ENCODE results near the gene PEX12. TPM values are rescaled to one million over a fixed set of nuclear protein-coding genes. Genes with fewer than 3 reads are reported as not detected.

The PEX12 gene
- total RNA-seq, 4 donors from 2014 or later, result 2.5 to 7.9 (median 4.5) TPM

DNA sequence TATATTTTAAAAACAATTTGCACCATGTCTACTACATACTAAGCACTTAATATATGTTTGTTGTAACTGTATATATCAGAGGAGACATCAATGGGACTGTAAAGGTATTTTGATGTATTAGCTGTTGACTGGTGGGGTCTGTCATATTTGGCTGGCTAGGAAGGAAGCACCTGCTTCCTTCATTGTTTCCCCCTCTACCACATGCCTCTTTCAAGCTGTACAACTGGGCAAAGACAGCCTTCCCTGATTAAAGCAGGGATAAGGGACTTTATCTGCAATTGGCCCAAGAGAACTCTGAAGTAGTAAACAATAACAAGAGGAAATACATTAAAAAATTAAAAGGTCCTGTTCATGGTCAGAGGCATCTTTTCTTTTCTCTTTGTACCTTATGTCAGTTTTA, 35.4 kb downstream of the PEX12 start:
- DNase-seq, result no peak
- Histone ChIP-seq H3K4me1 (peaks cover 0 to 7% (median 3%) of the 10 kb centered on the region in 4 donors), H3K27me3 (no peaks in the 10 kb centered on the region)

DNA sequence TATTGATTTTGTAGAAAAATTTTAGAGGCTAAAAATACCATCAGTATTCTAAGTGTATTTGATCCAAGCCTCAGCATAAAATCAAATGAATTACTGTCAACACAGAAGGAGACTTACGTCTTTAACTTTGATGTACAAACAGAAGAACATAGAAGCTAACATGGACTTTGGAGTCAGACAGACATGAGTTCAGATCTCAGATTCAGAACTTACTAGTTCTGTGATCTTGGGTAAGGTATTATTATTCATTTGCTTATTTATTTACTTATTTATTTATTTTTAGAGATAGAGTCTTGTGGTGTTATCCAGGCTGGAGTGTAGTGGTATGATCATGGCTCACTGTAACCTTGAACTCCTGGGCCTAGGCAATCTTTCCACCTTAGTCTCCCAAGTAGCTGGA, 36.9 kb downstream of the PEX12 start:
- H3K4me1 ChIP-seq, result peaks cover 0 to 7% (median 3%) of the 10 kb centered on the region in 4 donors
- TF ChIP-seq, protein P1, sequence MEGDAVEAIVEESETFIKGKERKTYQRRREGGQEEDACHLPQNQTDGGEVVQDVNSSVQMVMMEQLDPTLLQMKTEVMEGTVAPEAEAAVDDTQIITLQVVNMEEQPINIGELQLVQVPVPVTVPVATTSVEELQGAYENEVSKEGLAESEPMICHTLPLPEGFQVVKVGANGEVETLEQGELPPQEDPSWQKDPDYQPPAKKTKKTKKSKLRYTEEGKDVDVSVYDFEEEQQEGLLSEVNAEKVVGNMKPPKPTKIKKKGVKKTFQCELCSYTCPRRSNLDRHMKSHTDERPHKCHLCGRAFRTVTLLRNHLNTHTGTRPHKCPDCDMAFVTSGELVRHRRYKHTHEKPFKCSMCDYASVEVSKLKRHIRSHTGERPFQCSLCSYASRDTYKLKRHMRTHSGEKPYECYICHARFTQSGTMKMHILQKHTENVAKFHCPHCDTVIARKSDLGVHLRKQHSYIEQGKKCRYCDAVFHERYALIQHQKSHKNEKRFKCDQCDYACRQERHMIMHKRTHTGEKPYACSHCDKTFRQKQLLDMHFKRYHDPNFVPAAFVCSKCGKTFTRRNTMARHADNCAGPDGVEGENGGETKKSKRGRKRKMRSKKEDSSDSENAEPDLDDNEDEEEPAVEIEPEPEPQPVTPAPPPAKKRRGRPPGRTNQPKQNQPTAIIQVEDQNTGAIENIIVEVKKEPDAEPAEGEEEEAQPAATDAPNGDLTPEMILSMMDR (IDR thresholded peaks at IDR 0.05), result no peak
- TF ChIP-seq POLR2A (IDR thresholded peaks at IDR 0.05), result no peak
- H3K9me3 ChIP-seq, result no peaks in the 10 kb centered on the region
- peak overlapping the region; percentile 65 to 81 (median 72) for H3K27ac ChIP-seq
- no peak for DNase-seq
- no peaks in the 10 kb centered on the region for H3K27me3 ChIP-seq
- H3K4me3 ChIP-seq, result peak overlapping the region; percentile 33 to 44 (median 34)
- no peaks in the 10 kb centered on the region for H3K36me3 ChIP-seq

More for the DNA sequence above, 35.4 kb downstream of the PEX12 start:
- Histone ChIP-seq H3K9me3 (no peaks in the 10 kb centered on the region), H3K36me3 (no peaks in the 10 kb centered on the region), H3K4me3 (no peak overlapping the region), H3K27ac (no peak overlapping the region)
- no peak for TF ChIP-seq POLR2A (IDR thresholded peaks at IDR 0.05)
- TF ChIP-seq, protein P1 (IDR thresholded peaks at IDR 0.05), result no peak

GRCh38 chr17:35540589-35541404, 37.6 kb downstream of the PEX12 start:
- Histone ChIP-seq H3K36me3 (no peaks in the 10 kb centered on the region), H3K27ac (peak overlapping the region; percentile 65 to 81 (median 72)), H3K4me1 (peaks cover 0 to 7% (median 3%) of the 10 kb centered on the region in 4 donors), H3K9me3 (no peaks in the 10 kb centered on the region), H3K4me3 (peak overlapping the region; percentile 33 to 44 (median 34)), H3K27me3 (no peaks in the 10 kb centered on the region)
- no peak for TF ChIP-seq POLR2A (IDR thresholded peaks at IDR 0.05)
- TF ChIP-seq, protein P1 (IDR thresholded peaks at IDR 0.05), result no peak
- peak in 2 of 3 donors; percentile 73 to 81 for DNase-seq

DNA sequence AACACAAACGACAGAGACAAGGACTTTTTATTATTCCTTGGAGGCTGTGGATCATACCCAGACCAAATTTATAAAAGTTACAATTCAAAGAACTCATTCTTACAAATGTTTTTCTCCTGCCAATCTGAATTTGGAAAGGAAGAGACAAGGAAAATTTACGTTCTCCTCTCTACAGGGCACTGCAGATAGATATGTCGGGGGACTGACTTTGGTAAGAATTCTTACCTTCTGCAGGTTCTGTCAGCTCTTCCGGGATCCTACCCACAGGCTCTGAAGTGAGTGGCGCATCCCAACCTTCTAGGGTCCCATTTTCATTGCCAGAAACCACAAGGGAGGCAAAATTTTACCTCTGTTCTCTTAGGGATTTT, 38.7 kb downstream of the PEX12 start:
- no peaks in the 10 kb centered on the region for H3K36me3 ChIP-seq
- H3K27ac ChIP-seq, result peak overlapping the region; percentile 31 to 81 (median 72)
- TF ChIP-seq, protein P1 (IDR thresholded peaks at IDR 0.05), result no peak
- TF ChIP-seq POLR2A (IDR thresholded peaks at IDR 0.05), result no peak
- DNase-seq, result no peak
- peaks cover 0 to 7% (median 3%) of the 10 kb centered on the region in 4 donors for H3K4me1 ChIP-seq
- H3K27me3 ChIP-seq, result no peaks in the 10 kb centered on the region
- H3K9me3 ChIP-seq, result no peaks in the 10 kb centered on the region
- no peak overlapping the region for H3K4me3 ChIP-seq

DNA sequence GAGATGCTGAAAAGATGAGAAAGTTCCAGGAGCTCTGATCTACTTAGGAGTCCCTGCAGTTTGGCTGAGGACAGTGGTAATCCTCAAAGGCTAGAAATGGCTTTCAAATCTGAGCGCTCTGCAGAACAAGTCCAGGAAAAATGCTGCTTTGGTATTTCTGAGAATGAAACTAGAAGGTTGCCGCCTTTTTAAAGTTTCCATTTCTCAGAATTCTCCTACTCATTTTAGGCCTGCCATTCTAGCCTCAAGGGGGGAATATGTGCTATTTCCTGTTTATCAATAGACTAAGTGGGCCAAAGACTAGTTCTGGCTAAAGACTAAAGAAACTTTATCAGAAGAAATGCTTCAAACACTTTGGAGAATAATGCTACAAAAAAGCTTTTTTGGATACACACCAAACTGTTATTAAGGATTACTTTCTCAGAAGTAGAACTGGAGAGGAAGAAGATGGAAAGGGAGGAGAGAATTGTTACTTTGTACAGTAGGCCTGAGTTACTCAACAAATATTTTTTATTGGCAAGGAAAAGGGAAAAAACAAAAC, 40.7 kb downstream of the PEX12 start, which contains the start of gene SLFN12L:
TSS of gene SLFN12L (minus strand) at position 78 of the 541 bp plus-strand sequence. CDS start 15,314 bp downstream, outside the sequence.
- no peak for DNase-seq
- H3K27me3 ChIP-seq, result no peaks in the 10 kb centered on the region
- H3K36me3 ChIP-seq, result no peaks in the 10 kb centered on the region
- H3K4me1 ChIP-seq, result peaks cover 0 to 7% (median 3%) of the 10 kb centered on the region in 4 donors
- TF ChIP-seq, protein P1 (IDR thresholded peaks at IDR 0.05), result no peak
- no peak for TF ChIP-seq POLR2A (IDR thresholded peaks at IDR 0.05)
- H3K9me3 ChIP-seq, result no peaks in the 10 kb centered on the region
- H3K27ac ChIP-seq, result peak within 1 kb of the TSS; percentile 61 to 81 (median 71)
- H3K4me3 ChIP-seq, result peak within 1 kb of the TSS; percentile 7 to 31 (median 16)

Data from Peyer's patch (tissue), 4 donors.